HepG2 (cell line): Measurements from ENCODE around the gene SEC16A. TPM values are rescaled to one million over a fixed set of nuclear protein-coding genes. Genes with fewer than 3 reads are reported as not detected.

Experiments used
- DMTF1 ChIP-seq: sonication (generic); formaldehyde crosslinking; IDR thresholded peaks from 2 replicates; pipeline ENCODE4 v1.4.0; 2020; ENCODE audit warnings: mild to moderate bottlenecking, missing genetic modification reagents
- DR1 ChIP-seq: sonication (generic); formaldehyde crosslinking; IDR thresholded peaks from 2 replicates; pipeline ENCODE4 v1.8.0; 2021; ENCODE audit warnings: mild to moderate bottlenecking, missing genetic modification reagents, inconsistent platforms
- ETV5 ChIP-seq: IDR thresholded peaks from 2 replicates; pipeline ENCODE4 v1.6.1; 2018; ENCODE audit warnings: missing biosample characterization, missing genetic modification reagents, inconsistent platforms, borderline replicate concordance
- HNRNPH1 ChIP-seq: fragments of 200-400 bp; formaldehyde crosslinking; optimal IDR thresholded peaks from 2 replicates; pipeline ENCODE3; 2017; ENCODE audit warnings: mild to moderate bottlenecking, low read depth, low read length
- JUNB ChIP-seq: sonication (generic); formaldehyde crosslinking; IDR thresholded peaks from 2 replicates; pipeline ENCODE4 v1.8.0; 2022; ENCODE audit warnings: missing genetic modification reagents, mild to moderate bottlenecking, borderline replicate concordance
- KDM2A ChIP-seq: sonication (generic); formaldehyde crosslinking; IDR thresholded peaks from 2 replicates; pipeline ENCODE4 v1.4.0; 2020; ENCODE audit warnings: low read depth, missing genetic modification reagents, borderline replicate concordance
- MED1 ChIP-seq: sonication (generic); formaldehyde crosslinking; IDR thresholded peaks from 2 replicates; pipeline ENCODE4 v1.4.0; 2020; ENCODE audit warnings: missing genetic modification reagents
- MXI1 ChIP-seq: IDR thresholded peaks from 3 replicates; pipeline ENCODE4 v1.6.1; 2012; ENCODE audit warnings: low read depth, low read length, inconsistent platforms, borderline replicate concordance
- NAIF1 ChIP-seq: sonication (generic); formaldehyde crosslinking; IDR thresholded peaks from 2 replicates; pipeline ENCODE4 v1.5.0; 2020; ENCODE audit warnings: mild to moderate bottlenecking, missing genetic modification reagents, borderline replicate concordance
- PATZ1 ChIP-seq: sonication (generic); formaldehyde crosslinking; IDR thresholded peaks from 2 replicates; pipeline ENCODE4 v1.4.0; 2020; ENCODE audit warnings: missing genetic modification reagents
- RARG ChIP-seq: sonication (generic); formaldehyde crosslinking; IDR thresholded peaks from 2 replicates; pipeline ENCODE4 v1.4.0; 2020; ENCODE audit warnings: low read depth, mild to moderate bottlenecking, missing genetic modification reagents
- ZC3H4 ChIP-seq: sonication (generic); formaldehyde crosslinking; IDR thresholded peaks from 2 replicates; pipeline ENCODE4 v1.4.0; 2020; ENCODE audit warnings: missing genetic modification reagents, borderline replicate concordance
- ZNF12 ChIP-seq: sonication (generic); formaldehyde crosslinking; IDR thresholded peaks from 2 replicates; pipeline ENCODE4 v1.5.0; 2020; ENCODE audit warnings: missing genetic modification reagents
- ZNF253 ChIP-seq: sonication (generic); formaldehyde crosslinking; IDR thresholded peaks from 2 replicates; pipeline ENCODE4 v1.8.0; 2022; ENCODE audit warnings: mild to moderate bottlenecking, missing genetic modification reagents, borderline replicate concordance
- ZNF280B ChIP-seq: sonication (generic); formaldehyde crosslinking; IDR thresholded peaks from 2 replicates; pipeline ENCODE4 v1.5.0; 2020; ENCODE audit warnings: missing genetic modification reagents, mild to moderate bottlenecking, borderline replicate concordance
- ZNF501 ChIP-seq: sonication (generic); formaldehyde crosslinking; IDR thresholded peaks from 2 replicates; pipeline ENCODE4 v1.5.1; 2020; ENCODE audit warnings: mild to moderate bottlenecking, moderate library complexity, missing genetic modification reagents
- ZNF747 ChIP-seq: sonication (generic); formaldehyde crosslinking; IDR thresholded peaks from 2 replicates; pipeline ENCODE4 v1.8.1; 2023; ENCODE audit warnings: missing genetic modification reagents, mild to moderate bottlenecking, borderline replicate concordance
- ZSCAN5A ChIP-seq: sonication (generic); formaldehyde crosslinking; IDR thresholded peaks from 2 replicates; pipeline ENCODE4 v1.8.0; 2022; ENCODE audit warnings: mild to moderate bottlenecking, missing genetic modification reagents, borderline replicate concordance
- ZSCAN9 ChIP-seq: IDR thresholded peaks from 2 replicates; pipeline ENCODE4 v1.6.1; 2016; ENCODE audit warnings: borderline replicate concordance
- polyA plus RNA-seq, 8 experiments: library from polyadenylated mRNA; depleted of rRNA in 3 of 8; stranded (reverse) in 7 of 8; unstranded in 1 of 8; fragments of >200 nt; fragmentation: Illumina TruSeq in 4 of 8; extraction: Trizol in 4 of 8; gene quantifications; 2 replicates each; pipeline versions ENCODE4 v1.2.1 to v1.2.3, GENCODE V29; 2011 to 2016; ENCODE audit warnings: low read depth in 4 of 8, missing spikeins in 1 of 8, mixed read lengths in 1 of 8; ENCODE audit not compliant: insufficient read depth in 1 of 8
- total RNA-seq, 5 experiments: library from RNA; depleted of rRNA; stranded (reverse); fragments of >200 nt; fragmentation: Illumina TruSeq; extraction: Trizol; gene quantifications; 2 replicates each; pipeline ENCODE4 v1.2.3, GENCODE V29; 2016; ENCODE audit warnings: low read depth in 1 of 5
- TF ChIP-seq, protein P1 (sequence below): sonication (generic); formaldehyde crosslinking; IDR thresholded peaks from 2 replicates; pipeline ENCODE4 v1.5.1; 2020; ENCODE audit warnings: missing genetic modification reagents, mild to moderate bottlenecking, borderline replicate concordance

The SEC16A gene
- total and polyA plus RNA-seq, 2 of the 13 experiments (the other 11 are each of a cell fraction or from before 2014, with no cell fraction given): 15.9 to 18.9 TPM

GRCh38 chr9:136400038-136400834 is 82.6 kb downstream of the SEC16A start, which contains the start of gene SNAPC4 (continued):
- TF ChIP-seq ZNF501 (CRISPR knock-in tag): peak; percentile 50; the same call in 1 of the 2 replicates
- TF ChIP-seq ZNF280B: no peak; the same call in 1 of the 2 replicates
- peak; percentile 44; the same call in 1 of the 2 replicates for TF ChIP-seq ETV5
- TF ChIP-seq ZNF253 (CRISPR knock-in tag): 0 out of 2 replicates have a peak, but pooled peaks have one; percentile 76
- TF ChIP-seq ZSCAN9 (CRISPR knock-in tag): no peak
- no peak; the same call in 1 of the 2 replicates for TF ChIP-seq PATZ1 (CRISPR knock-in tag)
- no peak for TF ChIP-seq RARG (CRISPR knock-in tag)
- TF ChIP-seq MXI1: peak; percentile 93
- peak; percentile 87 for TF ChIP-seq KDM2A
- TF ChIP-seq DR1 (CRISPR knock-in tag): peak; percentile 45; the same call in 1 of the 2 replicates
- no peak for TF ChIP-seq ZNF747 (CRISPR knock-in tag)
- TF ChIP-seq, protein P1, sequence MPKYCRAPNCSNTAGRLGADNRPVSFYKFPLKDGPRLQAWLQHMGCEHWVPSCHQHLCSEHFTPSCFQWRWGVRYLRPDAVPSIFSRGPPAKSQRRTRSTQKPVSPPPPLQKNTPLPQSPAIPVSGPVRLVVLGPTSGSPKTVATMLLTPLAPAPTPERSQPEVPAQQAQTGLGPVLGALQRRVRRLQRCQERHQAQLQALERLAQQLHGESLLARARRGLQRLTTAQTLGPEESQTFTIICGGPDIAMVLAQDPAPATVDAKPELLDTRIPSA: no peak
- no peak for TF ChIP-seq ZNF12 (CRISPR knock-in tag)
- no peak for TF ChIP-seq ZC3H4 (CRISPR knock-in tag)
- peak; percentile 58 for TF ChIP-seq MED1
- no peak for TF ChIP-seq DMTF1 (CRISPR knock-in tag)
- no peak for TF ChIP-seq NAIF1 (CRISPR knock-in tag)
- TF ChIP-seq JUNB (CRISPR knock-in tag): no peak
- TF ChIP-seq HNRNPH1: no peak
- TF ChIP-seq ZSCAN5A (CRISPR knock-in tag): 0 out of 2 replicates have a peak, but pooled peaks have one; percentile 55
